Mesenchymal stem cell (in vitro differentiated cells and primary cell): ENCODE results near the gene A4GALT.
A peak's percentile ranks its signal among the peaks of the same experiment; 100 is the strongest.

Source experiments
- DNase-seq: peaks from one replicate; pipeline ENCODE4 v3.0.0-alpha.2; 2013
- H2AFZ ChIP-seq: one replicate; pipeline ENCODE4 v1.6.1; 2013; ENCODE audit warnings: low read depth, mild to moderate bottlenecking, control low read depth, inconsistent platforms, low read length, moderate library complexity
- H2AK5ac ChIP-seq: 2 replicates; pipeline ENCODE4 v1.6.1; 2013; ENCODE audit warnings: low read length, moderate library complexity, mild to moderate bottlenecking, inconsistent platforms; ENCODE audit not compliant: severe bottlenecking
- H2BK120ac ChIP-seq: one replicate; pipeline ENCODE4 v1.6.1; 2013; ENCODE audit warnings: low read depth, mild to moderate bottlenecking, inconsistent platforms, low read length, moderate library complexity
- H2BK12ac ChIP-seq, 2 experiments: one replicate each; pipeline ENCODE4 v1.6.1; 2013; ENCODE audit warnings: inconsistent platforms in 2 of 2, low read length in 2 of 2, mild to moderate bottlenecking in 2 of 2, moderate library complexity in 2 of 2, control low read depth in 1 of 2
- H2BK15ac ChIP-seq: one replicate; pipeline ENCODE4 v1.6.1; 2013; ENCODE audit warnings: mild to moderate bottlenecking, low read depth, inconsistent platforms; ENCODE audit not compliant: poor library complexity, severe bottlenecking
- H2BK5ac ChIP-seq: 2 replicates; pipeline ENCODE4 v1.6.1; 2013; ENCODE audit warnings: low read depth, mild to moderate bottlenecking, low read length, control low read depth, inconsistent platforms; ENCODE audit not compliant: poor library complexity, severe bottlenecking
- H3K14ac ChIP-seq, 2 experiments: one replicate each; pipeline ENCODE4 v1.6.1; 2013; ENCODE audit warnings: inconsistent platforms in 2 of 2, low read length in 2 of 2, control low read depth in 1 of 2, mild to moderate bottlenecking in 1 of 2, moderate library complexity in 1 of 2
- H3K18ac ChIP-seq, 2 experiments: one replicate each; pipeline ENCODE4 v1.6.1; 2013; ENCODE audit warnings: inconsistent platforms in 2 of 2, low read length in 2 of 2, control low read depth in 1 of 2, low read depth in 1 of 2, mild to moderate bottlenecking in 1 of 2
- H3K23ac ChIP-seq, 2 experiments: one replicate each; pipeline ENCODE4 v1.6.1; 2013; ENCODE audit warnings: inconsistent platforms in 2 of 2, low read length in 2 of 2, mild to moderate bottlenecking in 2 of 2, moderate library complexity in 2 of 2, control low read depth in 1 of 2
- H3K27ac ChIP-seq: 2 replicates; pipeline ENCODE4 v1.5.1; 2013; ENCODE audit warnings: mild to moderate bottlenecking, moderate library complexity, low read length, control low read depth, inconsistent platforms; ENCODE audit not compliant: poor library complexity, severe bottlenecking
- H3K27me3 ChIP-seq, 2 experiments: 2 replicates each; pipeline versions ENCODE4 v1.6.1 to v1.7.0; 2013; ENCODE audit warnings: low read length in 2 of 2, mild to moderate bottlenecking in 2 of 2, moderate library complexity in 2 of 2, control low read depth in 1 of 2, inconsistent platforms in 1 of 2; ENCODE audit not compliant: control insufficient read depth in 1 of 2, insufficient read depth in 1 of 2
- H3K36me3 ChIP-seq, 2 experiments: 2 replicates each; pipeline versions ENCODE4 v1.6.1 to v1.7.0; 2013; ENCODE audit warnings: low read length in 2 of 2, control low read depth in 1 of 2, inconsistent platforms in 1 of 2, low read depth in 1 of 2, mild to moderate bottlenecking in 1 of 2; ENCODE audit not compliant: insufficient read depth in 2 of 2, control insufficient read depth in 1 of 2
- H3K4ac ChIP-seq, 2 experiments: one replicate each; pipeline ENCODE4 v1.6.1; 2013; ENCODE audit warnings: inconsistent platforms in 2 of 2, low read length in 2 of 2, mild to moderate bottlenecking in 2 of 2, moderate library complexity in 2 of 2, control low read depth in 1 of 2, low read depth in 1 of 2
- H3K4me1 ChIP-seq: 2 replicates; pipeline ENCODE4 v1.6.1; 2013; ENCODE audit warnings: low read depth, low read length, control low read depth; ENCODE audit not compliant: control insufficient read depth, insufficient read depth
- H3K4me2 ChIP-seq: 2 replicates; pipeline ENCODE4 v1.6.1; 2013; ENCODE audit warnings: low read length, mild to moderate bottlenecking, inconsistent platforms; ENCODE audit not compliant: poor library complexity, severe bottlenecking
- H3K4me3 ChIP-seq, 2 experiments: 2 replicates each; pipeline versions ENCODE4 v1.5.1 to v1.7.0; 2013; ENCODE audit warnings: low read length in 2 of 2, mild to moderate bottlenecking in 2 of 2, control low read depth in 1 of 2, low read depth in 1 of 2; ENCODE audit not compliant: insufficient read depth in 1 of 2
- H3K79me1 ChIP-seq: replicated peaks from 2 replicates; pipeline ENCODE4 v1.6.1; 2013; ENCODE audit warnings: mild to moderate bottlenecking, control low read depth, low read length, inconsistent platforms; ENCODE audit not compliant: poor library complexity, severe bottlenecking
- H3K9ac ChIP-seq: 2 replicates; pipeline ENCODE4 v1.7.0; 2013; ENCODE audit warnings: mild to moderate bottlenecking, low read length, moderate library complexity
- H3K9me3 ChIP-seq: 2 replicates; pipeline ENCODE4 v1.7.0; 2013; ENCODE audit warnings: mild to moderate bottlenecking, low read length; ENCODE audit not compliant: control insufficient read depth
- H4K8ac ChIP-seq: one replicate; pipeline ENCODE4 v1.6.1; 2013; ENCODE audit warnings: inconsistent platforms, mild to moderate bottlenecking, low read length, moderate library complexity
- H4K91ac ChIP-seq: one replicate; pipeline ENCODE4 v1.6.1; 2013; ENCODE audit warnings: mild to moderate bottlenecking, low read length, inconsistent platforms
- WGBS: methylation state at CpG from one replicate; pipeline ENCODE4 v1.1.7; 2013; ENCODE audit warnings: mixed read lengths; 5-methylcytosine and 5-hydroxymethylcytosine counted together

Gene A4GALT

GRCh38 chr22:42769238-42769573, 48.5 kb upstream of the A4GALT start:
- no peak overlapping the region for H3K9ac ChIP-seq
- H3K27me3 ChIP-seq: no peaks in the 10 kb centered on the region
- H3K18ac ChIP-seq: peak overlapping the region; percentile 73 to 81
- H3K27ac ChIP-seq: no peak overlapping the region
- H3K4me2 ChIP-seq: no peak overlapping the region
- peak overlapping the region; percentile 31 for H2AK5ac ChIP-seq
- H4K91ac ChIP-seq: peak overlapping the region; percentile 80
- H3K4ac ChIP-seq: peak overlapping the region in 1 of 2 experiments; percentile 70
- WGBS: 90% methylated on average over 11 of the region's 11 CpGs
- no peak overlapping the region for H2BK5ac ChIP-seq
- H2BK12ac ChIP-seq: peak overlapping the region; percentile 28 to 70
- H3K4me1 ChIP-seq: peaks cover 32% of the 10 kb centered on the region
- no peak for DNase-seq
- no peak overlapping the region for H4K8ac ChIP-seq
- H3K4me3 ChIP-seq: no peak overlapping the region
- peak overlapping the region in 1 of 2 experiments; percentile 84 for H3K14ac ChIP-seq
- H3K36me3 ChIP-seq: no peaks in the 10 kb centered on the region
- peak overlapping the region; percentile 88 for H2BK15ac ChIP-seq
- no peak overlapping the region for H3K23ac ChIP-seq
- no peaks in the 10 kb centered on the region for H3K79me1 ChIP-seq
- no peak overlapping the region for H2AFZ ChIP-seq
- H3K9me3 ChIP-seq: no peaks in the 10 kb centered on the region
- peak overlapping the region; percentile 30 for H2BK120ac ChIP-seq

- peaks cover 32% of the 10 kb centered on the region for H3K4me1 ChIP-seq
- H4K8ac ChIP-seq: no peak overlapping the region
- H4K91ac ChIP-seq: peak overlapping the region; percentile 53
- no peak overlapping the region for H3K4ac ChIP-seq
- H3K4me2 ChIP-seq: no peak overlapping the region
- H3K18ac ChIP-seq: peak overlapping the region in 1 of 2 experiments; percentile 54
- H3K27me3 ChIP-seq: no peaks in the 10 kb centered on the region
- H3K9ac ChIP-seq: no peak overlapping the region
- H2BK120ac ChIP-seq: no peak overlapping the region
- no peak overlapping the region for H3K27ac ChIP-seq
- peak overlapping the region in 1 of 2 experiments; percentile 55 for H3K14ac ChIP-seq
- H3K9me3 ChIP-seq: no peaks in the 10 kb centered on the region
- H2BK15ac ChIP-seq: no peak overlapping the region
- H3K23ac ChIP-seq: no peak overlapping the region
- peak overlapping the region in 1 of 2 experiments; percentile 70 for H2BK12ac ChIP-seq
- no peak overlapping the region for H3K4me3 ChIP-seq
- 97% methylated on average over 21 of the region's 22 CpGs for WGBS
- no peak overlapping the region for H2BK5ac ChIP-seq
- DNase-seq: no peak
- no peak overlapping the region for H2AFZ ChIP-seq
- H3K79me1 ChIP-seq: no peaks in the 10 kb centered on the region
- no peaks in the 10 kb centered on the region for H3K36me3 ChIP-seq
- no peak overlapping the region for H2AK5ac ChIP-seq
Observed at GRCh38 chr22:42768385-42769035, 47.8 kb upstream of the A4GALT start.

- no peak overlapping the region for H4K8ac ChIP-seq
- H2BK5ac ChIP-seq: no peak overlapping the region
- H2AK5ac ChIP-seq: no peak overlapping the region
- H3K9me3 ChIP-seq: no peaks in the 10 kb centered on the region
- no peaks in the 10 kb centered on the region for H3K36me3 ChIP-seq
- no peak overlapping the region for H3K4me2 ChIP-seq
- H3K4ac ChIP-seq: no peak overlapping the region
- no peak overlapping the region for H2BK15ac ChIP-seq
- no peaks in the 10 kb centered on the region for H3K79me1 ChIP-seq
- no peak overlapping the region for H3K14ac ChIP-seq
- H3K18ac ChIP-seq: peak overlapping the region in 1 of 2 experiments; percentile 1
- H3K27me3 ChIP-seq: no peaks in the 10 kb centered on the region
- H2BK12ac ChIP-seq: no peak overlapping the region
- no peak overlapping the region for H4K91ac ChIP-seq
- no peak overlapping the region for H2BK120ac ChIP-seq
- DNase-seq: no peak
- H3K4me3 ChIP-seq: peak overlapping the region in 1 of 2 experiments; percentile 8
- WGBS: 90% methylated on average over 7 of the region's 8 CpGs
- no peak overlapping the region for H3K27ac ChIP-seq
- H3K23ac ChIP-seq: no peak overlapping the region
- no peak overlapping the region for H3K9ac ChIP-seq
- H3K4me1 ChIP-seq: peaks cover 24% of the 10 kb centered on the region
- H2AFZ ChIP-seq: no peak overlapping the region
Observed at GRCh38 chr22:42766860-42767259, 46.2 kb upstream of the A4GALT start.

GRCh38 chr22:42764895-42765363, 44.3 kb upstream of the A4GALT start:
- no peak overlapping the region for H3K9ac ChIP-seq
- DNase-seq: no peak
- no peak overlapping the region for H2AK5ac ChIP-seq
- no peak overlapping the region for H3K4ac ChIP-seq
- H3K14ac ChIP-seq: no peak overlapping the region
- no peak overlapping the region for H2AFZ ChIP-seq
- H3K23ac ChIP-seq: no peak overlapping the region
- no peak overlapping the region for H2BK120ac ChIP-seq
- H2BK15ac ChIP-seq: peak overlapping the region; percentile 30
- no peaks in the 10 kb centered on the region for H3K27me3 ChIP-seq
- H4K8ac ChIP-seq: no peak overlapping the region
- H3K4me1 ChIP-seq: peaks cover 18% of the 10 kb centered on the region
- H2BK5ac ChIP-seq: no peak overlapping the region
- no peak overlapping the region for H3K4me3 ChIP-seq
- H3K4me2 ChIP-seq: no peak overlapping the region
- H2BK12ac ChIP-seq: no peak overlapping the region
- no peak overlapping the region for H3K27ac ChIP-seq
- no peaks in the 10 kb centered on the region for H3K79me1 ChIP-seq
- H4K91ac ChIP-seq: no peak overlapping the region
- no peaks in the 10 kb centered on the region for H3K9me3 ChIP-seq
- WGBS: 85% methylated on average over 11 of the region's 11 CpGs
- no peaks in the 10 kb centered on the region for H3K36me3 ChIP-seq
- no peak overlapping the region for H3K18ac ChIP-seq
